SK-N-SH (cell line): Measurements from ENCODE around the gene SFT2D1. TPM values are rescaled to one million over a fixed set of nuclear protein-coding genes. Genes with fewer than 3 reads are reported as not detected.

Source experiments
- CTCF ChIA-PET: fragments of 300-600, 350-600 bp; formaldehyde crosslinking; extraction: SDS; loops from one replicate; lab custom pipeline; 2021; lab: Yijun Ruan, JAX
- POLR2A ChIA-PET: fragments of 350-600 bp; sonication (Branson Sonifier 250); formaldehyde crosslinking; extraction: SDS; loops from one replicate; lab custom pipeline; 2020; ENCODE audit warnings: antibody characterized with exemption, inconsistent platforms; lab: Yijun Ruan, JAX
- DNase-seq: peaks from one replicate; pipeline ENCODE4 v3.0.0; 2012
- H2AFZ ChIP-seq: fragments of 200-600 bp; sonication (generic); 2 replicates; pipeline ENCODE4 v1.8.1; 2016; ENCODE audit warnings: antibody characterized with exemption, mild to moderate bottlenecking, low read depth
- H3F3A ChIP-seq: fragments of 200-600 bp; sonication (generic); replicated peaks from 2 replicates; pipeline ENCODE3; 2016; ENCODE audit warnings: antibody characterized with exemption, mild to moderate bottlenecking; ENCODE audit not compliant: insufficient read depth
- H3K27ac ChIP-seq, 2 experiments: fragments of 200-500 bp in 1 of 2; fragments of 200-600 bp in 1 of 2; sonication (Bioruptor generic) in 1 of 2; sonication (generic), shearing (Covaris generic) in 1 of 2; 2 replicates each; pipeline versions ENCODE4 v1.5.1 to v1.6.1; 2014 to 2016; ENCODE audit warnings: low read depth in 2 of 2, inconsistent platforms in 1 of 2, low read length in 1 of 2, mild to moderate bottlenecking in 1 of 2, mixed read lengths in 1 of 2
- H3K27me3 ChIP-seq: fragments of 200-600 bp; sonication (generic), shearing (Covaris generic); 2 replicates; pipeline ENCODE4 v1.6.1; 2016; ENCODE audit warnings: mixed run types; ENCODE audit not compliant: insufficient read depth
- H3K36me3 ChIP-seq, 2 experiments: fragments of 200-500 bp in 1 of 2; fragments of 200-600 bp in 1 of 2; sonication (Bioruptor generic) in 1 of 2; sonication (generic) in 1 of 2; replicated peaks in 1 of 2; 2 replicates each; pipeline versions ENCODE3 to v1.5.1; 2014 to 2016; ENCODE audit warnings: low read length in 1 of 2, mild to moderate bottlenecking in 1 of 2; ENCODE audit not compliant: insufficient read depth in 2 of 2, control insufficient read depth in 1 of 2
- H3K4me1 ChIP-seq, 2 experiments: fragments of 200-500 bp in 1 of 2; fragments of 200-600 bp in 1 of 2; sonication (Bioruptor generic) in 1 of 2; sonication (generic), shearing (Covaris generic) in 1 of 2; 2 replicates each; pipeline versions ENCODE4 v1.5.1 to v1.6.1; 2014 to 2016; ENCODE audit warnings: low read depth in 1 of 2, low read length in 1 of 2, mixed run types in 1 of 2; ENCODE audit not compliant: insufficient read depth in 2 of 2, control insufficient read depth in 1 of 2
- H3K4me2 ChIP-seq: fragments of 200-600 bp; sonication (generic), shearing (Covaris generic); 2 replicates; pipeline ENCODE4 v1.6.1; 2017; ENCODE audit warnings: mixed run types
- H3K4me3 ChIP-seq, 2 experiments: fragments of 200-500 bp in 1 of 2; fragments of 200-600 bp in 1 of 2; sonication (Bioruptor generic) in 1 of 2; sonication (generic), shearing (Covaris generic) in 1 of 2; 2 replicates each; pipeline versions ENCODE4 v1.5.1 to v1.8.1; 2014 to 2016; ENCODE audit warnings: low read depth in 2 of 2, inconsistent platforms in 1 of 2, low read length in 1 of 2, mild to moderate bottlenecking in 1 of 2, mixed read lengths in 1 of 2, moderate library complexity in 1 of 2
- H3K79me2 ChIP-seq: fragments of 200-600 bp; sonication (generic); 2 replicates; pipeline ENCODE4 v1.8.1; 2017; ENCODE audit warnings: mild to moderate bottlenecking; ENCODE audit not compliant: insufficient read depth
- H3K9ac ChIP-seq: fragments of 200-600 bp; sonication (generic); 2 replicates; pipeline ENCODE4 v1.6.1; 2017; ENCODE audit warnings: mixed run types
- H3K9me2 ChIP-seq: fragments of 200-600 bp; sonication (generic); 2 replicates; pipeline ENCODE4 v1.6.1; 2017; ENCODE audit warnings: mixed run types
- H3K9me3 ChIP-seq: fragments of 200-600 bp; sonication (generic); 2 replicates; pipeline ENCODE4 v1.6.1; 2017; ENCODE audit warnings: mixed run types, mild to moderate bottlenecking, moderate library complexity
- H4K20me1 ChIP-seq: fragments of 200-600 bp; sonication (generic); 2 replicates; pipeline ENCODE4 v1.6.1; 2017; ENCODE audit warnings: mild to moderate bottlenecking, mixed run types; ENCODE audit not compliant: insufficient read depth
- ELF1 ChIP-seq: IDR thresholded peaks from 2 replicates; pipeline ENCODE4 v1.4.0; 2012
- EZH2phosphoT487 ChIP-seq: fragments of 200-600 bp; sonication (generic); IDR thresholded peaks from 2 replicates; pipeline ENCODE4 v1.6.1; 2017; ENCODE audit warnings: low read depth, mixed run types, mild to moderate bottlenecking, antibody characterized with exemption, moderate library complexity, borderline replicate concordance
- FOSL2 ChIP-seq: IDR thresholded peaks from 2 replicates; pipeline ENCODE4 v1.4.0; 2012; ENCODE audit warnings: low read depth, mild to moderate bottlenecking, moderate library complexity, borderline replicate concordance
- FOXM1 ChIP-seq: IDR thresholded peaks from 2 replicates; pipeline ENCODE4 v1.4.0; 2012; ENCODE audit warnings: low read depth, mild to moderate bottlenecking
- POLR2AphosphoS5 ChIP-seq: IDR thresholded peaks from 2 replicates; pipeline ENCODE4 v1.6.1; 2012; ENCODE audit warnings: low read depth, low read length
- RCOR1 ChIP-seq: fragments of 150-350 bp; IDR thresholded peaks from 2 replicates; pipeline ENCODE4 v1.6.1; 2017; ENCODE audit warnings: antibody characterized with exemption, low read length
- RFX5 ChIP-seq: IDR thresholded peaks from 2 replicates; pipeline ENCODE4 v1.6.1; 2012; ENCODE audit warnings: mild to moderate bottlenecking, improper control_type of control experiment, low read length
- SMC3 ChIP-seq: IDR thresholded peaks from 2 replicates; pipeline ENCODE4 v1.6.1; 2012; ENCODE audit warnings: low read depth, low read length, improper control_type of control experiment
- TAF1 ChIP-seq: IDR thresholded peaks from 2 replicates; pipeline ENCODE4 v1.6.1; 2012; ENCODE audit warnings: low read depth, mild to moderate bottlenecking, low read length, moderate library complexity, borderline replicate concordance
- TCF12 ChIP-seq: IDR thresholded peaks from 2 replicates; pipeline ENCODE4 v1.4.0; 2012
- TEAD4 ChIP-seq: IDR thresholded peaks from 2 replicates; pipeline ENCODE4 v1.4.0; 2012; ENCODE audit warnings: mild to moderate bottlenecking, borderline replicate concordance; ENCODE audit not compliant: insufficient read depth
- WGBS: methylation state at CpG from one replicate; pipeline ENCODE4 v1.1.6; 2017; ENCODE audit warnings: low lambda C conversion rate; 5-methylcytosine and 5-hydroxymethylcytosine counted together
- polyA plus RNA-seq, 3 experiments: library from polyadenylated mRNA; depleted of rRNA; stranded (reverse); fragments of >200 nt; gene quantifications; 2 replicates each; pipeline ENCODE4 v1.2.3, GENCODE V29; 2012
- TF ChIP-seq, protein P1 (sequence below): IDR thresholded peaks from 2 replicates; pipeline ENCODE4; 2012
- TF ChIP-seq, protein P2 (sequence below): IDR thresholded peaks from 2 replicates; pipeline ENCODE4 v1.4.0; 2012; ENCODE audit warnings: low read depth, borderline replicate concordance
- TF ChIP-seq, protein P3 (sequence below): fragments of 200-600 bp; sonication (generic); IDR thresholded peaks from 2 replicates; pipeline ENCODE4 v1.6.1; 2017; ENCODE audit warnings: antibody characterized with exemption, mild to moderate bottlenecking, moderate library complexity
- TF ChIP-seq, protein P4 (sequence below): fragments of 150-350 bp; IDR thresholded peaks from 2 replicates; pipeline ENCODE4 v1.6.1; 2016; ENCODE audit warnings: mild to moderate bottlenecking, low read depth, low read length

The SFT2D1 gene
- polyA plus RNA-seq, 1 of the 3 experiments (the other 2 are of a cell fraction): 131 TPM

DNA sequence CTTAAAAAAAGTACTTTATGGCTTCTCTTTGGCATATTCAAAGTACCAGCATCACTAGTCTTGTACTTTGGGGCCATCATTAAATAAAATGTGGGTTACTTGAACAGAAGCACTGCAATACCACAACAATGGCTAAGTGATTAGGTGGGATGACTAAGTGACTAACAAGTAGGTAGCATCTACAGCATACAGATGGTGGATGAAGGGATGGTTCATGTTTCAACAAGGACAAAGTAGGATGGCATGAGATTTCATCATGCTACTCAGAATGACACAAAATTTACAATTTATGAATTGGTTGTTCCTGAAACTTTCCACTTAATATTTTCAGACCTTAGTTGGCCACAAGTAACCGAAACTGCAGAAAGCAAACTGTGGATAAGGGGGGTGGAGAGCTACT is 32.7 kb upstream of the SFT2D1 start:
- H2AFZ ChIP-seq: no peak overlapping the region
- H3K27me3 ChIP-seq: no peaks in the 10 kb centered on the region
- no peaks in the 10 kb centered on the region for H3K79me2 ChIP-seq
- no peak overlapping the region for H3K27ac ChIP-seq
- H3K4me2 ChIP-seq: no peak overlapping the region
- no peaks in the 10 kb centered on the region for H4K20me1 ChIP-seq
- H3K9me3 ChIP-seq: no peaks in the 10 kb centered on the region
- no peaks in the 10 kb centered on the region for H3K9me2 ChIP-seq
- CTCF ChIA-PET: interaction anchor here (5.1 kb wide), 1 partner anchor 98 kb away, joined by 27 read pairs; no protein-coding TSS in a partner anchor
- WGBS: 94% methylated on average over 1 of the region's 1 CpG
- POLR2A ChIA-PET: no interaction called here
- no peak overlapping the region for H3K4me3 ChIP-seq
- TF ChIP-seq EZH2phosphoT487: no peak
- TF ChIP-seq RFX5: no peak
- no peak for TF ChIP-seq FOXM1
- TF ChIP-seq FOSL2: no peak
- TF ChIP-seq, protein P1, sequence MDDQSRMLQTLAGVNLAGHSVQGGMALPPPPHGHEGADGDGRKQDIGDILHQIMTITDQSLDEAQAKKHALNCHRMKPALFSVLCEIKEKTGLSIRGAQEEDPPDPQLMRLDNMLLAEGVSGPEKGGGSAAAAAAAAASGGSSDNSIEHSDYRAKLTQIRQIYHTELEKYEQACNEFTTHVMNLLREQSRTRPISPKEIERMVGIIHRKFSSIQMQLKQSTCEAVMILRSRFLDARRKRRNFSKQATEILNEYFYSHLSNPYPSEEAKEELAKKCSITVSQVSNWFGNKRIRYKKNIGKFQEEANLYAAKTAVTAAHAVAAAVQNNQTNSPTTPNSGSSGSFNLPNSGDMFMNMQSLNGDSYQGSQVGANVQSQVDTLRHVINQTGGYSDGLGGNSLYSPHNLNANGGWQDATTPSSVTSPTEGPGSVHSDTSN: no peak
- TF ChIP-seq TCF12: no peak
- TF ChIP-seq, protein P2, sequence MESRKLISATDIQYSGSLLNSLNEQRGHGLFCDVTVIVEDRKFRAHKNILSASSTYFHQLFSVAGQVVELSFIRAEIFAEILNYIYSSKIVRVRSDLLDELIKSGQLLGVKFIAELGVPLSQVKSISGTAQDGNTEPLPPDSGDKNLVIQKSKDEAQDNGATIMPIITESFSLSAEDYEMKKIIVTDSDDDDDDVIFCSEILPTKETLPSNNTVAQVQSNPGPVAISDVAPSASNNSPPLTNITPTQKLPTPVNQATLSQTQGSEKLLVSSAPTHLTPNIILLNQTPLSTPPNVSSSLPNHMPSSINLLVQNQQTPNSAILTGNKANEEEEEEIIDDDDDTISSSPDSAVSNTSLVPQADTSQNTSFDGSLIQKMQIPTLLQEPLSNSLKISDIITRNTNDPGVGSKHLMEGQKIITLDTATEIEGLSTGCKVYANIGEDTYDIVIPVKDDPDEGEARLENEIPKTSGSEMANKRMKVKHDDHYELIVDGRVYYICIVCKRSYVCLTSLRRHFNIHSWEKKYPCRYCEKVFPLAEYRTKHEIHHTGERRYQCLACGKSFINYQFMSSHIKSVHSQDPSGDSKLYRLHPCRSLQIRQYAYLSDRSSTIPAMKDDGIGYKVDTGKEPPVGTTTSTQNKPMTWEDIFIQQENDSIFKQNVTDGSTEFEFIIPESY: no peak
- no peak for TF ChIP-seq TEAD4
- TF ChIP-seq TAF1: no peak
- TF ChIP-seq, protein P3, sequence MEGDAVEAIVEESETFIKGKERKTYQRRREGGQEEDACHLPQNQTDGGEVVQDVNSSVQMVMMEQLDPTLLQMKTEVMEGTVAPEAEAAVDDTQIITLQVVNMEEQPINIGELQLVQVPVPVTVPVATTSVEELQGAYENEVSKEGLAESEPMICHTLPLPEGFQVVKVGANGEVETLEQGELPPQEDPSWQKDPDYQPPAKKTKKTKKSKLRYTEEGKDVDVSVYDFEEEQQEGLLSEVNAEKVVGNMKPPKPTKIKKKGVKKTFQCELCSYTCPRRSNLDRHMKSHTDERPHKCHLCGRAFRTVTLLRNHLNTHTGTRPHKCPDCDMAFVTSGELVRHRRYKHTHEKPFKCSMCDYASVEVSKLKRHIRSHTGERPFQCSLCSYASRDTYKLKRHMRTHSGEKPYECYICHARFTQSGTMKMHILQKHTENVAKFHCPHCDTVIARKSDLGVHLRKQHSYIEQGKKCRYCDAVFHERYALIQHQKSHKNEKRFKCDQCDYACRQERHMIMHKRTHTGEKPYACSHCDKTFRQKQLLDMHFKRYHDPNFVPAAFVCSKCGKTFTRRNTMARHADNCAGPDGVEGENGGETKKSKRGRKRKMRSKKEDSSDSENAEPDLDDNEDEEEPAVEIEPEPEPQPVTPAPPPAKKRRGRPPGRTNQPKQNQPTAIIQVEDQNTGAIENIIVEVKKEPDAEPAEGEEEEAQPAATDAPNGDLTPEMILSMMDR: no peak
- no peak for TF ChIP-seq ELF1
- no peak for TF ChIP-seq POLR2AphosphoS5
- TF ChIP-seq SMC3: no peak
- no peak for TF ChIP-seq RCOR1
- TF ChIP-seq, protein P4, sequence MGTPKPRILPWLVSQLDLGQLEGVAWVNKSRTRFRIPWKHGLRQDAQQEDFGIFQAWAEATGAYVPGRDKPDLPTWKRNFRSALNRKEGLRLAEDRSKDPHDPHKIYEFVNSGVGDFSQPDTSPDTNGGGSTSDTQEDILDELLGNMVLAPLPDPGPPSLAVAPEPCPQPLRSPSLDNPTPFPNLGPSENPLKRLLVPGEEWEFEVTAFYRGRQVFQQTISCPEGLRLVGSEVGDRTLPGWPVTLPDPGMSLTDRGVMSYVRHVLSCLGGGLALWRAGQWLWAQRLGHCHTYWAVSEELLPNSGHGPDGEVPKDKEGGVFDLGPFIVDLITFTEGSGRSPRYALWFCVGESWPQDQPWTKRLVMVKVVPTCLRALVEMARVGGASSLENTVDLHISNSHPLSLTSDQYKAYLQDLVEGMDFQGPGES: no peak
- H3K4me1 ChIP-seq: no peaks in the 10 kb centered on the region
- H3K9ac ChIP-seq: no peak overlapping the region
- peaks cover 5% of the 10 kb centered on the region for H3F3A ChIP-seq
- no peaks in the 10 kb centered on the region for H3K36me3 ChIP-seq
- no peak for DNase-seq
